ENCODE measurements around the gene PTPRR.

- TF ChIP-seq CTCF (conservative IDR thresholded peaks at IDR 0.05; ENCODE audit: low read length) (no peak), EZH2phosphoT487 (IDR thresholded peaks at IDR 0.05; ENCODE audit: borderline replicate concordance, low read depth, low read length) (no peak)
These were observed at the start of gene PTPRR for GRCh38 chr12:70920251-70920851.
